ENCODE data around the gene ARL6IP5. TPM values are rescaled to one million over a fixed set of nuclear protein-coding genes. Genes with fewer than 3 reads are reported as not detected.

ARL6IP5 gene
- total and polyA plus RNA-seq, 2 of the 13 experiments (the other 11 are each of a cell fraction or from before 2014, with no cell fraction given) = 23.7 to 29.6 TPM

GRCh38 chr3:69084326-69085167, at the start of gene ARL6IP5 (continued):
- no peak for TF ChIP-seq HNRNPL (IDR thresholded peaks at IDR 0.05; ENCODE audit: low read depth, low read length)
- no peak for TF ChIP-seq ZNF282 (IDR thresholded peaks at IDR 0.05; ENCODE audit: partially characterized antibody)
- TF ChIP-seq ELF3 (CRISPR knock-in tag; IDR thresholded peaks at IDR 0.05) = 0 out of 2 replicates have a peak, but pooled peaks have one; percentile 39
- TF ChIP-seq ZNF761 (CRISPR knock-in tag; conservative IDR thresholded peaks at IDR 0.05) = no peak
- 0 out of 2 replicates have a peak, but pooled peaks have one; percentile 32 for TF ChIP-seq KDM4B (CRISPR knock-in tag; IDR thresholded peaks at IDR 0.05)
- TF ChIP-seq, protein P1, sequence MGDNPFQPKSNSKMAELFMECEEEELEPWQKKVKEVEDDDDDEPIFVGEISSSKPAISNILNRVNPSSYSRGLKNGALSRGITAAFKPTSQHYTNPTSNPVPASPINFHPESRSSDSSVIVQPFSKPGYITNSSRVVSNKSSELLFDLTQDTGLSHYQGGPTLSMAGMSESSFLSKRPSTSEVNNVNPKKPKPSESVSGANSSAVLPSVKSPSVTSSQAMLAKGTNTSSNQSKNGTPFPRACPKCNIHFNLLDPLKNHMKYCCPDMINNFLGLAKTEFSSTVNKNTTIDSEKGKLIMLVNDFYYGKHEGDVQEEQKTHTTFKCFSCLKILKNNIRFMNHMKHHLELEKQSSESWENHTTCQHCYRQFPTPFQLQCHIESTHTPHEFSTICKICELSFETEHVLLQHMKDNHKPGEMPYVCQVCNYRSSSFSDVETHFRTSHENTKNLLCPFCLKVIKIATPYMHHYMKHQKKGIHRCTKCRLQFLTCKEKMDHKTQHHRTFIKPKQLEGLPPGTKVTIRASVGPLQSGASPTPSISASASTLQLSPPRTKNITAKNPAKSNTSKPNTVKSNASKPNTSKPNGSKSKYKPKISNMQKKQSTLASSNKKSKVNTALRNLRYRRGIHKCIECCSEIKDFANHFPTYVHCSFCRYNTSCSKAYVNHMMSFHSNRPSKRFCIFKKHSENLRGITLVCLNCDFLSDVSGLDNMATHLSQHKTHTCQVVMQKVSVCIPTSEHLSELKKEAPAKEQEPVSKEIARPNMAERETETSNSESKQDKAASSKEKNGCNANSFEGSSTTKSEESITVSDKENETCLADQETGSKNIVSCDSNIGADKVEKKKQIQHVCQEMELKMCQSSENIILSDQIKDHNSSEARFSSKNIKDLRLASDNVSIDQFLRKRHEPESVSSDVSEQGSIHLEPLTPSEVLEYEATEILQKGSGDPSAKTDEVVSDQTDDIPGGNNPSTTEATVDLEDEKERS (CRISPR knock-in tag; IDR thresholded peaks at IDR 0.05) = 0 out of 2 replicates have a peak, but pooled peaks have one; percentile 9
- TF ChIP-seq ASH2L (IDR thresholded peaks at IDR 0.05; ENCODE audit: insufficient read length, low read depth, low read length) = peak; percentile 72
- 0 out of 2 replicates have a peak, but pooled peaks have one; percentile 33 for TF ChIP-seq ISL2 (CRISPR knock-in tag; IDR thresholded peaks at IDR 0.05)
- peak; percentile 72 for TF ChIP-seq KAT8 (CRISPR knock-in tag; IDR thresholded peaks at IDR 0.05)
- peak; percentile 38; the same call in 1 of the 2 replicates for TF ChIP-seq ZNF3 (CRISPR knock-in tag; IDR thresholded peaks at IDR 0.05)
- peak; percentile 43; the same call in 1 of the 2 replicates for TF ChIP-seq ZNF768 (CRISPR knock-in tag; IDR thresholded peaks at IDR 0.05)
- no peak for TF ChIP-seq CREM (IDR thresholded peaks at IDR 0.05)
- no peak for TF ChIP-seq CREM (CRISPR knock-in tag; IDR thresholded peaks at IDR 0.05)
- no peak for TF ChIP-seq ADNP (CRISPR knock-in tag; IDR thresholded peaks at IDR 0.05)
- peak; percentile 14 for TF ChIP-seq SKI (IDR thresholded peaks at IDR 0.05; ENCODE audit: partially characterized antibody)
- no peak for TF ChIP-seq ZBTB21 (CRISPR knock-in tag; IDR thresholded peaks at IDR 0.05)
- no peak for TF ChIP-seq ZNF20 (CRISPR knock-in tag; IDR thresholded peaks at IDR 0.05)
- TF ChIP-seq MBNL3 (CRISPR knock-in tag; conservative IDR thresholded peaks at IDR 0.05) = no peak
- TF ChIP-seq CBX2 (IDR thresholded peaks at IDR 0.05; ENCODE audit: low read depth, low read length) = no peak
- no peak for TF ChIP-seq CBX2 (CRISPR knock-in tag; IDR thresholded peaks at IDR 0.05; ENCODE audit: low read depth)
- TF ChIP-seq ZNF674 (CRISPR knock-in tag; IDR thresholded peaks at IDR 0.05; ENCODE audit: low read depth) = no peak
- no peak for TF ChIP-seq ZNF24 (IDR thresholded peaks at IDR 0.05)
- TF ChIP-seq WIZ (CRISPR knock-in tag; IDR thresholded peaks at IDR 0.05) = no peak
- TF ChIP-seq MTERF4 (CRISPR knock-in tag; IDR thresholded peaks at IDR 0.05) = no peak
- peak; percentile 61; the same call in 1 of the 2 replicates for TF ChIP-seq ZNF350 (CRISPR knock-in tag; IDR thresholded peaks at IDR 0.05; ENCODE audit: borderline replicate concordance, low read depth)
- TF ChIP-seq ZNF616 (CRISPR knock-in tag; IDR thresholded peaks at IDR 0.05; ENCODE audit: low read depth) = no peak
- TF ChIP-seq ATF7-NPFF (CRISPR knock-in tag; IDR thresholded peaks at IDR 0.05; ENCODE audit: low read depth) = peak; percentile 48; the same call in 1 of the 2 replicates
- no peak for TF ChIP-seq CBX1 (IDR thresholded peaks at IDR 0.05; ENCODE audit: low read depth)
- 0 out of 2 replicates have a peak, but pooled peaks have one; percentile 34 for TF ChIP-seq SMAD1 (CRISPR knock-in tag; IDR thresholded peaks at IDR 0.05; ENCODE audit: borderline replicate concordance, low read depth)

All from HepG2 (cell line).